ENCODE data around the gene SELENOM. TPM values are rescaled to one million over a fixed set of nuclear protein-coding genes. Genes with fewer than 3 reads are reported as not detected.

Gene SELENOM
- polyA plus RNA-seq, 1 donor (not counting 4 experiments of a cell fraction or from before 2014, with no cell fraction given), result 9.1 TPM

- peaks cover 11% of the 10 kb centered on the region for H4K20me1 ChIP-seq (ENCODE audit: control insufficient read depth, extremely low read depth, insufficient read depth, low read length)
- H3K4me1 ChIP-seq (ENCODE audit: control insufficient read depth, extremely low read depth, insufficient read depth, low read length), result no peaks in the 10 kb centered on the region
- H3K9me1 ChIP-seq (ENCODE audit: control insufficient read depth, extremely low read depth, insufficient read depth, low read length), result no peaks in the 10 kb centered on the region
- H3K27me3 ChIP-seq (ENCODE audit: control insufficient read depth, extremely low read depth, insufficient read depth, low read length), result no peaks in the 10 kb centered on the region
- dilution Hi-C loops (cut with MboI; ENCODE audit: extremely low pct_ligation_motif_present, low sequenced_read_pairs), result no loop called here
- no peak overlapping the region for H3K9ac ChIP-seq (ENCODE audit: control insufficient read depth, extremely low read depth, insufficient read depth, low read length)
- DNase-seq (ENCODE audit: low read depth, low spot score) (no peak), FAIRE-seq (no peak)
- peaks cover 11% of the 10 kb centered on the region for H3K79me2 ChIP-seq (ENCODE audit: control insufficient read depth, insufficient read depth, low read length)
- no peaks in the 10 kb centered on the region for H3K9me3 ChIP-seq (ENCODE audit: control insufficient read depth, low read depth, low read length)
- no peak overlapping the region for H3K4me3 ChIP-seq (ENCODE audit: control insufficient read depth in 2 of 3, extremely low read depth in 1 of 3, insufficient read depth in 2 of 3, low read depth in 1 of 3, low read length in 3 of 3)
- no peak overlapping the region for H2AFZ ChIP-seq (ENCODE audit: control insufficient read depth, low read length)
- H3K4me2 ChIP-seq (ENCODE audit: control insufficient read depth, extremely low read depth, insufficient read depth, low read depth, low read length), result no peak overlapping the region
- no peak for TF ChIP-seq EZH2 (IDR thresholded peaks at IDR 0.05; ENCODE audit: low read length)
- TF ChIP-seq CTCF (optimal IDR thresholded peaks at IDR 0.05 in 1 of 3, IDR thresholded peaks at IDR 0.05 in 1 of 3, conservative IDR thresholded peaks at IDR 0.05 in 1 of 3; ENCODE audit: extremely low read depth in 1 of 3, insufficient read depth in 2 of 3, low read length in 3 of 3), result no peak
- H3K36me3 ChIP-seq (ENCODE audit: control insufficient read depth in 2 of 2, extremely low read depth in 1 of 2, insufficient read depth in 2 of 2, low read length in 2 of 2), result peaks cover 72 to 75% of the 10 kb centered on the region in 2 experiments
- H3K27ac ChIP-seq (ENCODE audit: control insufficient read depth, insufficient read depth, low read length), result no peak overlapping the region
These were observed 10.6 kb downstream of the SELENOM start for GRCh38 chr22:31096657-31097279.

- Histone ChIP-seq H3K27ac (ENCODE audit: control insufficient read depth, insufficient read depth, low read length) (no peak overlapping the region), H3K4me2 (ENCODE audit: control insufficient read depth, extremely low read depth, insufficient read depth, low read depth, low read length) (no peak overlapping the region), H3K9me1 (ENCODE audit: control insufficient read depth, extremely low read depth, insufficient read depth, low read length) (no peaks in the 10 kb centered on the region), H3K4me1 (ENCODE audit: control insufficient read depth, extremely low read depth, insufficient read depth, low read length) (no peaks in the 10 kb centered on the region), H3K4me3 (ENCODE audit: control insufficient read depth in 2 of 3, extremely low read depth in 1 of 3, insufficient read depth in 2 of 3, low read depth in 1 of 3, low read length in 3 of 3) (no peak overlapping the region), H2AFZ (ENCODE audit: control insufficient read depth, low read length) (no peak overlapping the region), H3K9ac (ENCODE audit: control insufficient read depth, extremely low read depth, insufficient read depth, low read length) (no peak overlapping the region), H3K9me3 (ENCODE audit: control insufficient read depth, low read depth, low read length) (no peaks in the 10 kb centered on the region), H3K36me3 (ENCODE audit: control insufficient read depth in 2 of 2, extremely low read depth in 1 of 2, insufficient read depth in 2 of 2, low read length in 2 of 2) (peaks cover 71 to 74% of the 10 kb centered on the region in 2 experiments), H3K79me2 (ENCODE audit: control insufficient read depth, insufficient read depth, low read length) (peaks cover 17% of the 10 kb centered on the region), H3K27me3 (ENCODE audit: control insufficient read depth, extremely low read depth, insufficient read depth, low read length) (no peaks in the 10 kb centered on the region), H4K20me1 (ENCODE audit: control insufficient read depth, extremely low read depth, insufficient read depth, low read length) (peaks cover 12% of the 10 kb centered on the region)
- no peak for TF ChIP-seq CTCF (optimal IDR thresholded peaks at IDR 0.05 in 1 of 3, IDR thresholded peaks at IDR 0.05 in 1 of 3, conservative IDR thresholded peaks at IDR 0.05 in 1 of 3; ENCODE audit: extremely low read depth in 1 of 3, insufficient read depth in 2 of 3, low read length in 3 of 3)
- no peak for TF ChIP-seq EZH2 (IDR thresholded peaks at IDR 0.05; ENCODE audit: low read length)
- FAIRE-seq, result no peak
- dilution Hi-C loops (cut with MboI; ENCODE audit: extremely low pct_ligation_motif_present, low sequenced_read_pairs), result no loop called here
- no peak for DNase-seq (ENCODE audit: low read depth, low spot score)
These were observed 11.6 kb downstream of the SELENOM start for GRCh38 chr22:31095637-31096249.

All from keratinocyte (primary cell).